Stimulated activated CD8-positive, alpha-beta memory T cell treated with anti-CD3 and anti-CD28 coated beads, Interleukin-7, amount 100 ng/mL, for 48 hours (primary cell): ENCODE measurements around the gene RTL5.
"Not testable (repeated sequence)": the region's sequence is repeated elsewhere in the genome, so short reads cannot be mapped to it uniquely, and the experiment has no call there.

Experiments used
- DNase-seq, 2 donors: peaks; one replicate each; pipeline ENCODE4 v3.0.0-alpha.2; 2020; ENCODE audit warnings: low read depth in 1 of 2; ENCODE audit errors: extremely low read depth in 1 of 2

Gene RTL5

DNA sequence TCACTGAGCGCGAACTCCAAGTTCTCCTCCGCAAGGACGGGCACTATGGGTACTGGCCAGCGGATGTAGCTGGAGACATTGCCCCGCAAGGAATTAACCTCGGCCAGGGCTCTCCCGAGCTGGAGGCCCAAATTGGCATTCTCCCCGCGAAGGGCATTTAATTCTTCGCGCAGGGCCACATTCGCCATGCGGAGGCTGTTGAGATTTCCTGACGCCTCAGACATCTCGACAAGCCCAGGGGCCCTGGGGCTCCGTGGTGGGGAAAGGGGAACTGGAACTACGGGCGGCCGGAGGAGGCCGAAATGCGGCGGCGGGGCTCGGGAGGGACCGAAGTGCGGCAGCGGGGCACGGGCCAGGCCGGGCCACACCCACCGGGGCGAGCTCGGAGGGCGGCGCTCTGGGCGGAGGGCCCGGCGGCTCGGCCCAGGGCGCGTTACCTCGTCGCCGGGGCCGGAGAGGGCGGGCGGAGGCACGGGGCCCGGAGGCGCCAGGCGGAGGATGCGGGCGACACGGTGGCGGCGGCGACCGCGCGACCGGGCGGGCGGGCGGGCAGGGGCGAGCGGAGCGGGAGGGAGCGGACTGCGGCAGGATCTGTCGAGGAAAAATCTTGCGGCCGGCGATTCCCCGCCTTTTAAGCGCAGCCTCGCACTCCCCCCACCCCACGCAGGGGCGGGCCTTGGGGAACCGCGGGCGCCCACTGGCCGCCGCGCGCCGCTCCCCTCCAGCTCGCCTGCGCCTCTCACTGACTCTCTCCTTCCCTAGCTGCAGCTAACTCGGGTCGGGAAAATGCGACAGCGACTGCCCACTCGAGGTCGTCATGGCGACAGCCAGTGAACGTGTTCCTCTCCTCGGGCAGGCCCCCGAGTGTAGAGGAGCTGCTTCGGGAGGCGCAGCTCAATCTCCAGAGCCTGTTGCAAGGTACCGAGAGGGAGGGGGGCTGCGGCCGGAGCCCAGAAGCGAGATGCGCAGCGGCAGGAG lies at the start of gene RTL5:
Gene RTL5 (minus strand): TSS at position 599 of the 978 bp plus-strand sequence.
- DNase-seq, result peak in 1 of 2 donors; percentile 20

DNA sequence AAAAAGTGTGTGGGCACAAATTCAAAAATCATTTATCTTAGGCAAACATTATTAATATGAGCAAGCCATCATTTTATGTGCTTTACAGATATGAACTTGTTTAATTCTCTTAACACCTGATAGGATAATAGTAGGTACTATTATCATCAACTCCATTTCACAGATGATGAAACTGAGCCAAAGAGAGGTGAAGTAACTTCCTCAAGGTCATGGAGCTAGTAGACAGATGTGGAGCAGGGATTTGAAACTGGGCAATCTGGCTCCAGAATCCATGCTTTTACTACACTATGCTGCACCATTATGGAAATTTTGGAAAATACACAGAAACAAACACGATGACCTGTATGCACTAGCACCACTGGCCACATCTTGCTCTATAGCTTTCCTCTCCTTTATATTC lies 48.8 kb upstream of the RTL5 start:
- no peak for DNase-seq

- no peak for DNase-seq
These were observed 45.3 kb upstream of the RTL5 start for GRCh38 chrX:72176981-72177380.

DNA sequence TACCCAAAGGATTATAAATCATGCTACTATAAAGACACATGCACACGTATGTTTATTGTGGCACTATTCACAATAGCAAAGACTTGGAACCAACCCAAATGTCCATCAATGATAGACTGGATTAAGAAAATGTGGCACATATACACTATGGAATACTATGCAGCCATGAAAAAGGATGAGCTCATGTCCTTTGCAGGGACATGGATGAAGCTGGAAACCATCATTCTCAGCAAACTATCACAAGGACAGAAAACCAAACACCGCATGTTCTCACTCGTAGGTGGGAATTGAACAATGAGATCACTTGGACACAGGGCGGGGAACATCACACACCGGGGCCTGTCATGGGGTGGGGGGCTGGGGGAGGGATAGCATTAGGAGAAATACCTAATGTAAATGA lies 44.6 kb upstream of the RTL5 start:
- not testable (repeated sequence) for DNase-seq

DNA sequence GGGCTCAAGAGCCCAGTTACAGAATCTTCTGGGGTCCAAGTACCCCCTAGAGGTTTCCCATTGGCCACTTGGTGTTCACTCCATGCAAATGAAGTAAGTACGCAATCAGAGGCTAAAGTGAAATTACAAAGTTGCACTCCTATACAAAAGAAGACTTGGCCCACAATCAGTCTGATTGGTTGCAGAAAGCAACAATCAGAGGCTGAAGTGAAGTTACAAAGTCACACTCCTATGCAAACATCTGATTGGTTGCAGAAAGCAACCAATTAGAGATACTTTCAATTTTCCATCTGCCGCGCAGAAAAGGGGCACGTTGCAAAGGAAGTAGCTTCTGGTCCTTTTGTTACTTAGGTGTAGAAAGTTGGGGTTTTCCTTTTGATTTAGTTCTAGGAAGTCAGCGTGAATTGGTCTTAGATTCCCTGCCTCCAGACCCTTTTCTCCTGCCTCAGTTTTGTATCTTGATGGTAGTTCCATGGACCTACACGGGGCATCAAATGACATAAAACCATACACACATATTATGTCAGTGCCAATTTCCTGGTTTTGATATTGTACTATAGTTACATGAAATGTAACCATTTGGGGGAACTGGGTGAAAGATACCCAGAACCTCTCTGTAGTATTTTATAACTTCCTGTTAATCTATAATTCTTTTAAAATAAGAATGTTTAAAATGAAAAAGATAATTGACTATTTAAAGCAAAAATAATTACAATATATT lies 37.5 kb upstream of the RTL5 start:
- DNase-seq, result no peak

DNA sequence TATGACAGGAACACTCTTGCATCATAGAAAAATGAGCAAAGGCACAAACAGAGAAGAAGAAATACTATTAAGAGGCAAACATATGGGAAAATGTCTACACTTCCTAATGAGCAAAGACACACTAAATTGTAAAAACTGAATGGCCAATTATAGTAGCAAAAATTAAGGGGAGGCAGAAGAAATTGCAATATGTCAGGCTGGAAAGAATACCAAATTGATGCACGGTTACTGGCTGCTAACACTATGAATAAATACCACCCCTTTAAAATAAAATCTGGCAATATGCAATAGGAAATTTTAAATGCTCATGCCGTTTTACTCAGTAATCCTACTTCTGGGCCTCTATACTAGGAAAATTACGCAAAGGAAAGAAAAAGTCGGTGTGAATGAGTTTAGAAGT lies 33.8 kb upstream of the RTL5 start:
- no peak for DNase-seq

- DNase-seq, result no peak
These were observed 28.1 kb upstream of the RTL5 start for GRCh38 chrX:72159769-72160168.

DNA sequence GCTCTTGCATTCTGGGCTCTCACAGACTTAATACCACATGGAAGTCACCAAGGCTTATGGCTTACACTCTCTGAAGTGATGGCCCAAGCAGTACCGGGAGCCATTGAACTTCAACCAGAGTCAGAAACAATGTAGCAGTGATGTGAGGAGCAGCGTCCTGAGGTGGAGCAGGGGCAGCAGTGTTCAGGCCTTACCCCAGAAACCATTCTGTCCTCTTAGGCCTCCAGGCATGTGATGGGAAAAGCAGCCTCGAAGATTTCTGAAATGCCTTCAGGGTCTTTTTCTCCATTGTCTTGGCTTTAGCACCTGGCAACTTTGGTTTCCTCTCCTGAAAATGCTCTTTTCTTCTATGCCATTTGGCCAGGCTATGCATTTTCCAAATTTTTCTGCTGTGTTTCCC lies 27.1 kb upstream of the RTL5 start:
- DNase-seq, result no peak

- no peak for DNase-seq
These were observed 14.8 kb upstream of the RTL5 start for GRCh38 chrX:72146527-72146926.

DNA sequence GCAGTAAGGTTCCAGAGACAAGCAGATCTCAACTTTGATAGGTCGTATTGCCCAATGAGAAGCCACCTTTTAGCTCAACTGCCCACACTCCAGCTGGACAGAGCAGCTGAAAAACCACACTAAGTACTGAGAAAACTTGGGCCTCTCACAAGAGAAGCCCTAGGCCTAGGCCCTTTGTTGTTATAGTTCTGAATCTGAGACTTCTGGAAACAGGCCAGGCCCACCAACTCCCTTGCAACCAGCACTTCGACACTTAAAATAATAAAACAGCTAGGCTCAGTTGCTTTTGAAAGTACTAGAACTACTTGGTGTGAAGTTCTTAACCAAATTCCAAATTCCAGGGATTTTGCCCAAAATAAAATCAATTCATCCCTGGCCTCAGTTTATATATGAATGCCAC lies 13.5 kb upstream of the RTL5 start:
- no peak for DNase-seq

DNA sequence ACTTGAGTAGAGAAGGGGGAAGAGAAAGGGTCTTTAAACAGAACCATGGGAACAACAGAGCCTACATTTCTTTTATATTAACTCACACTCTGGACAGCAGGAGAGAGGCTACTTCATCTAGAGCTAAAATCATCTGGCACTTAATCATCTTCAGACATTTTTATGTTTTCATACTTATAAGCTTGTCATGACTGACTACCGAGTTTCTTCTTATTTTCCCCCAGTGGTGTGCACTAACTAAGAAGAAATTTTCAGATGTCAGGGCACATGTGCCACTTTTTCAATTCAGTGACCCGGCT lies 11.8 kb upstream of the RTL5 start:
- DNase-seq, result no peak

- DNase-seq, result no peak
These were observed 11.3 kb upstream of the RTL5 start for GRCh38 chrX:72142794-72143608.

GRCh38 chrX:72142094-72142793 lies 10.5 kb upstream of the RTL5 start:
- DNase-seq, result no peak

DNA sequence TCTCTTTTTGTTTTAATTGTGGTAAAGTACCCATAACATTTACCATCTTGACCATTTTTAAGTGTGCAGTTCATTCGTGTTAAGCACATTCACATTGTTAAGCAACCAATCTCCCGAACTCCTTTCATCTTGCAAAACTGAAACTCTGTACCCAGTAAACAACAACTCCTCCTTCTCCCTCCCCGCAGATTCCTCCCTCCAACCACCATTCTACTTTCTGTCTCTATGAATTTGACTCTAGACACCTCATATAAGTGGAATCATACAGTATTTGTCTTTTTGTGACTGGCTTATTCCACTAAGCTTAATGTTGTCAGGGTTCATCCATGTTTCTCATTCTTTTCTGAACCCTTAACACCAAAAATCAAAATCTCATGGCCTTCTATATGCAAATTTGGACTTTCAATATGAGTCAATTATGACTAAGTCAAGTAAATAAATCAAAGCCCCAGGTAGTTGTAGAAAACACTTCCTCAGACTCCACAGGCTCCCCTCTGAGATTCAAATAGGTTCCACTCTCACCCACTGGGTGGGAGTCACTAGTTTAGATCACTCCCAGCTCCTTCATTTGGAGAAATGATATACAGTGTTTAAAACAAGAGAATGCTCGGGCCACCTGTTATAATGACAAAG lies 9.8 kb upstream of the RTL5 start:
- DNase-seq, result no peak

DNA sequence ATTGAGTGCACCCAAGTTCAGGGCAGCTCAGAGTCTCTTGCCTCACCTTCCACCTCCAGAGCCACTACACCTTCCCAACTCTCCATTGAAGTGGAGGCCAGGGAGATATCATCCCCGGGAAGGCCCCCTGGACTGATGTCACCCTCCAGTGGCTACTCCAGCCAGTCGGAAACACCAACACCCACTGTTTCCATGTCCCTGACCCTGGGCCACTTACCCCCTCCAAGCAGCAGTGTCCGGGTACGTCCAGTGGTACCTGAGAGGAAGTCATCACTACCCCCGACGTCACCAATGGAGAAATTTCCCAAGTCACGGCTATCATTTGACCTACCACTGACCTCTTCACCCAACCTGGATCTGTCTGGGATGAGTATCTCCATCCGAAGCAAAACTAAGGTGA lies 7.8 kb upstream of the RTL5 start:
- DNase-seq, result no peak

- no peak for DNase-seq
These were observed 6.3 kb upstream of the RTL5 start for GRCh38 chrX:72137846-72138495.

GRCh38 chrX:72133851-72134546 lies 2.3 kb upstream of the RTL5 start:
- DNase-seq, result no peak

DNA sequence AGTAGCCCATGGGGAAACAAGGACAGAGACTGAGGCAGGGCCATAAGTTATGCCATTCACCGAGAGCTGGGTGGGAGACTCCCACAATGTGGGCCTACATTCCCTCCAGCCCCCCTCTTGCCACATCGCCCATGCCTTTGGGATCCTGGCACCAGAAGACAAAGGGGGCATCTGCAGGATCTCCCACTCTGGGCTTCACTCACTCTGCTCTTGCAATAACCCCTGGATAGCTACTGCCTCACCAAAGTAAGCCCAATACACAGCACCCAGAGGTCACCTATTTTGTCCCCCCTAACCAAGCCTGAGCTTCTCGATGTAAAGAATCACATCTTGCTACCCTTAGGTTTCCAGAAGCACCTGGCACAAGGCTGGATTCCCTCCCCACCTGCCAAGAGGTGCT lies 741 bp upstream of the RTL5 start:
- DNase-seq, result no peak

DNA sequence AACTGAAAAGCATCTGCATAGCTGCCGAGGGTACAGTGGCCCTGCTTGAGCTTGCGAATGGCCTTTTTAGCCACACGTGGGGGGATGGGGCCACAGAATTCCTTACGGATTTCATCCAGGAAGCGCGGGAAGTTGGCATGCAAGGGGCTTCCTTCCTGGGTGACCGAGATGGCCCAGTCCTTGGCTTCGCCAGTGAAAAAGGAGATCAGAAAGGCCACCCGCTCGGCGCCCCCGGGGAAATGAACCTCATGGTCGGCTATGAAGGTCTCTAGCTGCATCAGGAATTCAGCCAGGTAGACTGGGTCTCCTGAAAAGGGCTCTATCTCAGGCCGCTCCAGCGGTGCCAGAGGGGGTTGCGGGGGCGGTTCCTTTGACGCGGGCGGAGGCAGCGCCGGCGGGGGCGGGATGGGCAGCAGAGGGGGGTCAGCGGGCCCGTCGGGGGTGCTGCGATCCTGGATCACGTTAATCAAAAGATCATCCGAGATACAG lies 909 bp downstream of the RTL5 start:
- DNase-seq, result no peak
